Nephron (organoid): ENCODE results near the gene DGKD.

Experiments used
- H3K27ac Mint-ChIP-seq, 3 experiments: 2 replicates each; pipeline ENCODE4 v1.8.0; 2020; ENCODE audit warnings: mixed read lengths in 3 of 3, mild to moderate bottlenecking in 2 of 3, moderate library complexity in 1 of 3
- H3K27me3 Mint-ChIP-seq: 2 replicates; pipeline ENCODE4 v1.8.0; 2021; ENCODE audit warnings: low read depth, mild to moderate bottlenecking, moderate library complexity, mixed read lengths
- H3K36me3 Mint-ChIP-seq: 2 replicates; pipeline ENCODE4 v1.8.0; 2020; ENCODE audit warnings: low read depth, mixed read lengths
- H3K4me1 Mint-ChIP-seq: 2 replicates; pipeline ENCODE4 v1.8.0; 2020; ENCODE audit warnings: mixed read lengths
- H3K4me3 Mint-ChIP-seq, 3 experiments: 2 replicates each; pipeline ENCODE4 v1.8.0; 2020; ENCODE audit warnings: mild to moderate bottlenecking in 3 of 3, mixed read lengths in 3 of 3, moderate library complexity in 2 of 3
- H3K9me3 Mint-ChIP-seq: 2 replicates; pipeline ENCODE4 v1.8.0; 2020; ENCODE audit warnings: mixed read lengths
- TF ChIP-seq, protein P1 (sequence below), 3 experiments: fragments of 200-600 bp; sonication (generic); IDR thresholded peaks; one replicate each; pipeline ENCODE4 v1.5.0; 2021; ENCODE audit warnings: antibody characterized with exemption in 3 of 3; ENCODE audit not compliant: unreplicated experiment in 3 of 3

Gene DGKD

DNA sequence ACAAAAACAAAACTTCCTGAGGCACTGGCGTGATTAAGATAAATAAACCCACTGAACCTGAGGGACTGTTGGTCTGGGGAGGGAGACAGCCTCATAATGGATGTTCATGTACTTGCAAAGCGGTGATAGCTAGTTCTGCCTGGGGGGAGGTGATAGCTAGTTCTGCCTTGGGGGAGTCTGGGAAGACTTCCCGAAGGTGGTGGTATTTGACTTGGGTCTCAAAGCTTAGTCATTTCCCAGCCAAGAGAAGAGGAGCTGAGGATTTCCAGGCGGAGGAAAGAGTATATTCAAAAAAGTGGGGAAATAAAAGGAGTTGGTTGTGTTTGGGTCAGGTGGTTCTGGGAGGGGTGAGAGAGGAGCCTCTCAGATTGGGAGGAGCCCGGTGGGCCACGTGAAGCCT lies 24.7 kb downstream of the DGKD start:
- TF ChIP-seq, protein P1, sequence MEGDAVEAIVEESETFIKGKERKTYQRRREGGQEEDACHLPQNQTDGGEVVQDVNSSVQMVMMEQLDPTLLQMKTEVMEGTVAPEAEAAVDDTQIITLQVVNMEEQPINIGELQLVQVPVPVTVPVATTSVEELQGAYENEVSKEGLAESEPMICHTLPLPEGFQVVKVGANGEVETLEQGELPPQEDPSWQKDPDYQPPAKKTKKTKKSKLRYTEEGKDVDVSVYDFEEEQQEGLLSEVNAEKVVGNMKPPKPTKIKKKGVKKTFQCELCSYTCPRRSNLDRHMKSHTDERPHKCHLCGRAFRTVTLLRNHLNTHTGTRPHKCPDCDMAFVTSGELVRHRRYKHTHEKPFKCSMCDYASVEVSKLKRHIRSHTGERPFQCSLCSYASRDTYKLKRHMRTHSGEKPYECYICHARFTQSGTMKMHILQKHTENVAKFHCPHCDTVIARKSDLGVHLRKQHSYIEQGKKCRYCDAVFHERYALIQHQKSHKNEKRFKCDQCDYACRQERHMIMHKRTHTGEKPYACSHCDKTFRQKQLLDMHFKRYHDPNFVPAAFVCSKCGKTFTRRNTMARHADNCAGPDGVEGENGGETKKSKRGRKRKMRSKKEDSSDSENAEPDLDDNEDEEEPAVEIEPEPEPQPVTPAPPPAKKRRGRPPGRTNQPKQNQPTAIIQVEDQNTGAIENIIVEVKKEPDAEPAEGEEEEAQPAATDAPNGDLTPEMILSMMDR (IDR thresholded peaks at IDR 0.05; ENCODE audit: unreplicated experiment in 3 of 3), result no peak
- Mint-ChIP-seq H3K4me1 (peaks cover 51% of the 10 kb centered on the region), H3K36me3 (peaks cover 7% of the 10 kb centered on the region), H3K27ac (no peak overlapping the region), H3K27me3 (no peaks in the 10 kb centered on the region), H3K4me3 (no peak overlapping the region), H3K9me3 (no peaks in the 10 kb centered on the region)

DNA sequence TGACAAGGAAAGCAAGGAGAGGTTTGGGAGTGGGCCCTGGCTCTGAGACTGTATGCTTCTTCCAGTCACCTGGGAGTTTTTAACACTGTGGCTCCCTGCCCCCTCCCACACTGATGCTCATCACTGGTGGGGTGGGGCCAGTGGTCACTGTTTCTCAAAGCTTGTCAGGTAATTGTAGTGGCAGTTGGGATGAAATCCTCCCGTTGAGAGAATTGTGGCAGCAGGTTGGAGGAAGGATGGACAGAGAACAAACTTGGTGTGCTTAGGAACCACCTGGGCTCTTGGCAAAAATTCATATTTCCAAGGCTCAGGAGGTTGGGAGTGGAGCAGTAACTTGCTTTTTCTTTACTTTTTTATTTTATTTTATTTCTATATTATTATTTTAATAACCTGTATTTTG lies 25.1 kb downstream of the DGKD start:
- Mint-ChIP-seq H3K27ac (no peak overlapping the region), H3K4me3 (no peak overlapping the region), H3K36me3 (peaks cover 7% of the 10 kb centered on the region)

DNA sequence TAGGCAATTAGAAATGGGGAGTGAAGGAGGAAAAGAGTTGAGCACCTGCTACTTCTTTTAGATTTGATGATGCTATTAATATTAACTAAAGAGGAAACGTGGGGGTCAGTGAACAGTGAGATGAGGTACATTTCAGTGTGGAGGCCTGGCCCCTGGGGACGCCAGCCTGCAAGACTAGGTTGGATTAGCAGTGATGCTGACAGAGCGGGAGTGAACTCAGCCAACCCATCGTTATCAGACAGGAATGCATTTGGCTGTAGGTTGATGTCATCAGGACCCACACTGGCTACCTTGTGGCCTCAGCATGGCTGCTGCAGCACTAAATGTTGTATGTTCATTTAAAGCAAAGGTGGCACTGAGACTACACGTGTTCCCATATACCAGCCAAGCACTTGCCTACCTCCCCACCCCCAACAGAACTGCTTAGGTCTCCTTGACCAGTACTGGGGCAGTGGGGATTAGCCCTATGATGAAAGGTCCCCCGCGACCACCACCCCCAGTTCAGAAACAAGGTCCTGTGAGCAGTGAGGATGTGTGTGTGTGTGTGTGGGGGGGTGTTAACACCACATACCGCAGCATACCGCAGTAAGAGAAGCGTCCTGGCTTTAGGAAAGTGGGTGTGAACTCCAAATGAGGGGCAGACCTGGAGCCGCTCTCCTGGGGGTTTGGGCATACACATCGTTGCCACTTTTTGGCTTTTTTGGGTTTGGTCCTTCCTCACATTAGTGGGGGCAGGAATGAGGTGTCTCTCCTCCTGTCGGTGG lies 26.0 kb downstream of the DGKD start:
- TF ChIP-seq, protein P1 (IDR thresholded peaks at IDR 0.05; ENCODE audit: unreplicated experiment in 3 of 3), result no peak
- Mint-ChIP-seq H3K4me1 (peaks cover 60% of the 10 kb centered on the region), H3K27me3 (peaks cover 3% of the 10 kb centered on the region), H3K4me3 (no peak overlapping the region), H3K27ac (no peak overlapping the region), H3K9me3 (no peaks in the 10 kb centered on the region), H3K36me3 (peaks cover 7% of the 10 kb centered on the region)

More for the DNA sequence above, 25.1 kb downstream of the DGKD start:
- Mint-ChIP-seq H3K9me3 (no peaks in the 10 kb centered on the region), H3K27me3 (peaks cover 3% of the 10 kb centered on the region), H3K4me1 (peaks cover 55% of the 10 kb centered on the region)
- TF ChIP-seq, protein P1 (IDR thresholded peaks at IDR 0.05; ENCODE audit: unreplicated experiment in 3 of 3), result no peak

DNA sequence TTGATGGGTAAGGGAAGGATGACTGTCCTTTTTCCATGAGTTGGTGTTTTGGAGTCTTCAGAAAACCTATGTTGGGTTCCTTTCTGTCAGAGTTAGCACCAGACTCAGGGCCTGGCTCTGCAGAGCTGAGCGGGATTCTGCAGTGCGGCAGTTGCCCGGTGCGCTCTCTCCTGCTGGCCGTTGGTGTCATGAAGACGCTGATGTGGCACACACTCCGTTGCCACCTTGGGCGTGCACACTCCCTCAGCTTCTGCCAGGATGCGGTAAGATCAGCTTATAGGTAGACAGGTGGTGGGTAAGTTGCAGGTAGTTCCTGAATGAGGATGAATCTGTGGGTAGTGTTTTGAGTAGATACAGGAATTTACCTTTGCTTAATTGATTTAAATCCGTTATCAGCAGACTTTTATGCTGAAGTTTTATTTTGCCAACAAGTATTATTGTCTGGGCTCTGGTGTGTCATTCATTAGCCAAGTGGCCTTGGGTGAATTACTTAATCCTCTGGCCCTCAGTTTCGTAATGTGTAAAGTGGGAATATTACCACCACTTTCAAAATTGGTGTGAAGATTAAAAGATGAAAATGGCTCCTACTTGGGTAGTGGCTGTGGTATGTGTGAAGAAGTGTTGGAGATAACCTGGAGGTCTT lies 26.8 kb downstream of the DGKD start:
- no peak overlapping the region for H3K27ac Mint-ChIP-seq
- H3K4me1 Mint-ChIP-seq, result peaks cover 60% of the 10 kb centered on the region
- TF ChIP-seq, protein P1 (IDR thresholded peaks at IDR 0.05; ENCODE audit: unreplicated experiment in 3 of 3), result no peak
- peaks cover 3% of the 10 kb centered on the region for H3K27me3 Mint-ChIP-seq
- H3K9me3 Mint-ChIP-seq, result no peaks in the 10 kb centered on the region
- H3K4me3 Mint-ChIP-seq, result no peak overlapping the region
- H3K36me3 Mint-ChIP-seq, result peaks cover 7% of the 10 kb centered on the region

DNA sequence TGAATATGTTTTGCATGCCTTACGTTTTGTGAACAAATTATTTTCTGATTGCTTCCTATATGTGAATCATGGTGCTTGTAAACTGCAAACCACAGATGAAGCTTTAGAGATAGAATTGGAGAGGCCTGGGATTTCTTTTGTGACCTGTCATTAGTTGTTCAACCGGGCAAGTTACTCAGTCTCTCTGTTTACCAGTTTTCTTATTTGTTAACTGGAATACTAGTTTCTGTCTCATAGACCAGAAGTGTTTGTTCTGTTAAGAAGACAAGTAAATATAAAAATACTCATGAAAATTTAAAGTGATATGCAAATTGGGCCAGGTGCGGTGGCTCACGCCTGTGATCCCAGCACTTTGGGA lies 27.3 kb downstream of the DGKD start:
- TF ChIP-seq, protein P1 (IDR thresholded peaks at IDR 0.05; ENCODE audit: unreplicated experiment in 3 of 3), result no peak
- Mint-ChIP-seq H3K4me1 (peaks cover 62% of the 10 kb centered on the region), H3K9me3 (no peaks in the 10 kb centered on the region), H3K4me3 (no peak overlapping the region), H3K27me3 (peaks cover 3% of the 10 kb centered on the region), H3K27ac (no peak overlapping the region), H3K36me3 (peaks cover 7% of the 10 kb centered on the region)

DNA sequence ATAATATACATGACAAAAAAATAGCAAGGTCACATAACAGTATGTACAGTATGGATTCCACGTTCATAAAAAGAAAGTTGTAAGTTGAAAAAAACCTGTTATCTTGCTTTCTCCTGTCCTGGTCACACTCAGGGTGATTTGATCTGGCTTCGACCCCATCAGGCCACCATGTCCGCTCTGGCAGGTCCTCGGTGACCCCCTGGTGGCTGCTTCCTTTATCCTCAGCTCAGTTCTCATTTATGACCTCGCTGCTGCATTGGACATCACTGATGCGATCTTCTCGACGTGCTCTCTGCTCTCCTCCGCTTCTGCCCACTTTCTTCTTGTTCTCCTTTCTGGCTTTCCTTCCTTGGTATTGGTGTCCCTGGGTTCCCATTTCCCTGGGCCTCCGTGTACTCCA lies 29.7 kb downstream of the DGKD start:
- no peaks in the 10 kb centered on the region for H3K36me3 Mint-ChIP-seq
- H3K4me1 Mint-ChIP-seq, result peaks cover 78% of the 10 kb centered on the region
- TF ChIP-seq, protein P1 (IDR thresholded peaks at IDR 0.05; ENCODE audit: unreplicated experiment in 3 of 3), result no peak
- H3K4me3 Mint-ChIP-seq, result no peak overlapping the region
- H3K27ac Mint-ChIP-seq, result peak overlapping the region; percentile 37 to 94 (median 62)
- H3K9me3 Mint-ChIP-seq, result no peaks in the 10 kb centered on the region
- peaks cover 3% of the 10 kb centered on the region for H3K27me3 Mint-ChIP-seq
